ENCODE measurements around the gene ATOX1.
"Not testable (repeated sequence)": the region's sequence is repeated elsewhere in the genome, so short reads cannot be mapped to it uniquely, and the experiment has no call there.

ATOX1 gene

GRCh38 chr5:151729597-151729996, 28.8 kb downstream of the ATOX1 start:
- not testable (repeated sequence) for DNase-seq

DNA sequence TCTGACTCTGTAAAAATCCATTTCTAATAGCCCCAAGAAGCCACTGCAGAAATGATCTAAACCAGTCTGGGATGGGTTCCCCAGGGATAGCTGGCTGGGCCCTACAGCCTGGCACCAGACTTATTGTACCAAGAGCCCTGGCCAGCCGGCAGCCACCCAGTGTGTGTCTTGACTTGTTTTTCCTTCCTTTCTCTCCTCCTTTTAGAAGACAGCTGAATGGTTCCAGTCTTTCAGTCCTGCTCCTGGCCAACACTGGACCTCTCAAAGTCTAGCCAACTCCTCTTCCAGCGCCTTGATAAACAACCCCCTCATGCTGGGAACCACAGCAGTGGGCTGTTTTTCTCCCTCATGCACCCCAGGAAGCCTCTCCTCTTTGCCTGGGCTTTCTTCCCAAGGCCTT, 34.1 kb downstream of the ATOX1 start:
- DNase-seq = no peak

GRCh38 chr5:151722546-151722945, 35.9 kb downstream of the ATOX1 start:
- DNase-seq = no peak

DNA sequence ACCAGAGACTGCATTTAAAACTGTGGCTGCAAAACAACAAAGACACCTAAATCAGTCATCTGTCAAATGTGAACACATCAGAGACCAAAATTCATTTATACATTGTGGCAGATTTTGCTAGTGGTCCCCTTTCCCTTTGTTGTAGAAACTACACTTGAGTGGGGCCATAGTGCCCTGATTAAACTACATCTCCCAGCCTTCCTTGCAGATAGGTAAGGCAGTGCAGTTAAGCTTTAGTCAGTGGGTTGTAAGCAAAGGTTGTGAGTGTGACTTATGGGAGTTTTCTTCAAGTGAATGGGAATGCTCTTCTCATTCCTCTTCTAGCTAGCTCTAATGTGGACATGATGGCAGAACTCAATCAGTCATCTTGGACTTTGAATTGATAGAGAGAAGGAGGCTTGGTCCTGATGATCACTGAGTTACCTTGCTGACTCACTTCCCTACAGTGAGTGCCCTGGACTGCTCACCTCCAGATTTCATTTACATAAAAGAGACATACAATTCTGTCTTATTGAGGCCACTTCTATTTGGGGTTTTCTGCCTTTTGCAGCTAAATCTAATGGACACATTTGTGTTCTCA, 36.5 kb downstream of the ATOX1 start:
- no peak for DNase-seq

- no peak for DNase-seq
These were observed 37.3 kb downstream of the ATOX1 start for GRCh38 chr5:151721087-151721646.

DNA sequence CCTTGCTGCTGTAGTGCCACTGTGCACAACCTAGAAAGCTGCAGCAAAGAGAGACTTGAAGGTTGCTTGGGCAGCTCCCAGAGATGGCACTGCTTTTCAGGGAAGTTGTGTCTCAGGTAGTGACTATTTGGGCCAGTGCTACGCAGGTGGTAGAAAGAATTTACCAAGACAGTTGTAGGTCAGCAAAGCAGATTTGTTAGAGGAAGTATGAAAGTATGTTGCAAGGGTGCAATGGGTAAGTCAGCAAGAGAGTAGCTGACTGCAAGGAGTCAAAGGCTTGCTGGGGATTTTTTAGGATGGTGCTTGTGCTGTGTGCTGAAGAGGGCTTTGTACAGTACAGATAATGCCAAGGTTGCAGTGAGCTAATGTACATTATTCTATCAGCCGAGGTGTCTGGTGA, 38.2 kb downstream of the ATOX1 start:
- DNase-seq = no peak

DNA sequence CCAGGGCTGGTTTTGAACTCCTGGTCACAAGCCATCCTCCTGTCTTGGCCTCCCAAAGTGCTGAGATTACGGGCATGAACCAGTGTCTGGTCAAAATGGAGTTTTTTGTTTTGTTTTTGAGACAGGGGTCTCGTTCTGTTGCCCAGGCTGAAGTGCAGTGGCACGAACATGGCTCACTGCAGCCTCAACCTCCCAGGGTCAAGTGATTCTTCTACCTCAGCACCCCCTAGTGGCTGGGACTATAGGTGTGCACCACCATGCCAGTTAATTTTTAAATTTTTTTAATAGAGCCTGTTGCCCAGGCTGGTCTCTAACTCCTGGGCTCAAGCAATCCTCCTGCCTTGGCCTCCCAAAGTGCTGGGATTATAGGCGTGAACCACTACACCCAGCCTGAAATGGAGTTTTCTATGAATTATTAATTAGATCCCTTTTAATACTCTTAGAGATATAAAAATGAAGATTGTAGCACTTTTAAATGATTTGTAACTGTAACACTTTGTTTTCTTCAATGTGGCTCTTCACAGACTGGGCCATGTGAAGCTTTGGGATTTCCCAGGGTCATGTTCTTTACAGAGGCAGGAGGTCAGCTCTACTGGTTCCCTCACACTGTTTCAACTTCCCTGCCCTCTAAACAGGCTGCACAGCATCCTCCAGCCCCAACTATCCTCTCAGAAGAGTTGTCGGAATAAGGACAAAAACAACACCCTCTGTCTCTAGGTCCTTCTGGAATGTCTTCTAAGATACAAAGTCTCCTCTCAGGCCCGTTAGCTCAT, 39.0 kb downstream of the ATOX1 start:
- no peak for DNase-seq

DNA sequence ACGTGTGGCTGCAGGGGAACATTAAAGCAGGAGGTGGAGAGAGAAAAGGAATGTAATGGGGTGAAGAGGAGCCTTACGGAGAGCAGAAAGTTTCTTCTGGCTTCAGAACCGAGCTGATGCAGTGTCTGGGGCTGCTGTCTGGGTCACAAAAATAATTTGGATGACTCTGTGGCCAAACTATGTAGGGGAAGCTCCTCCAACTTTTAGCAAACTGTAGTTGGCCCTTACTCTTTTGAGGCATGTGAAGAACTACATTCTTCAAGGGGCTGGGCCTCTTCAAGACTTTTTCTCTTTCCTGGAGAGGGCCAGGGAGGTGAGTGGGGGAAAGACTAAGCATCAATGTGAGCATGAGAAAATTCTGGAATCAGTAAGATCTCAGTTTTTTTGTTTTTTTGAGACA, 39.8 kb downstream of the ATOX1 start:
- DNase-seq = no peak

GRCh38 chr5:151718153-151718552, 40.3 kb downstream of the ATOX1 start:
- DNase-seq = no peak

GRCh38 chr5:151717416-151717815, 41.0 kb downstream of the ATOX1 start:
- no peak for DNase-seq

GRCh38 chr5:151709109-151709735, 49.2 kb downstream of the ATOX1 start:
- no peak for DNase-seq

DNA sequence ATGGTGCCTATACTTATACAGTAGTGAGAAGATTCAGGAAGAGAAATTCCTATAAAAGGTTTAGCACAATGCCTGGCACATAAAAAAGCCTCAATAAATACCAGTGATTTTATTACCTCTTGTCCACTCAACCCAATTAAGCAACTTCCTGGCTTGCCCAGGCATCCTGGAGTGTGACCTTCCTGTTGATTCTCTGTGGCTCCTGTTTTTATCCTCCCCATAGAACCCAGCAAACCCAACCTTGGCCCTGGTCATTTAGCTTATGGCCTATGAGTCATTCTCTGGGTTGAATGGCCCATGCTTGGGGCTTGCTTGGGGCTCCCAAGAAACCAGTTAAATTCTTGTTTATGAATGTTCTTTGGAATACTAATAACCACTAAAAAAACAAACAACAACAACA, 50.3 kb downstream of the ATOX1 start:
- DNase-seq = no peak

GRCh38 chr5:151707567-151707966, 50.9 kb downstream of the ATOX1 start:
- no peak for DNase-seq

DNA sequence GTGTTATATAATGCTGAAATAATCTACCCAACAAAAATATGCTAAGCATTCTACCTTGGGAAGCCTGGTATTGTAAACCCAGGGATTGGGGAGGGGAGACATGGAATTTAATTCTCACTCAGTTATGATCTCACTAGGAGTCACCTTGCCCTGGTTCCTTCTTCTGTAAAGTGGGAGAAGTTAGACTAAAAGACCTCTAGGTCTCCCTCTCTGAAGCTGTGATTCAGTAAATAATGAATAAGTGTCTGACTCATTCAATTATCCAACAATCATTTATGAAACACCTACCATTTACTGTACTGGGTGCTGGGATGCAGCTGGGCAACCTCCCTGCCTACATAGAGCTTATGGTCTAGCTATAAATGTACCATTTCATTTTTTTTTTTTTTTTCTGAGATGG, 51.5 kb downstream of the ATOX1 start:
- no peak for DNase-seq

DNA sequence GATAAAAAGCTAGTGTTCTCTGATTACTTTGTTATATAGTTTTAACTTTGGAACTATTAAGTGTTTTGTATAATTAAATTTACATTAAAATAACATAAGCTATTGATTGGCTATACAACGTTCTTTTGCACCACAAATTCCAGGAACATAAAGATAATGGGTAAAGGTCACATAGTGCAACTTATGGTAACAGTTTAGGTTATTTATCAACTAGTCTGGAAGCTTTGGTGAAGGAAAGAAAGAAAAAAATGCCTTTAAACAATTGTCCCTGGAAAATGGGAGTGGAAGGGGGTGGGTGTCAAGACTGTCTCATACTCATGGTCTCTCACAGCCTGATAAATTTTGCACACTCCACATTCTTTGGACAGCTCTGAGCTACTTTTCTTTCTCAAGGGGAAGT, 54.7 kb downstream of the ATOX1 start:
- DNase-seq = no peak

DNA sequence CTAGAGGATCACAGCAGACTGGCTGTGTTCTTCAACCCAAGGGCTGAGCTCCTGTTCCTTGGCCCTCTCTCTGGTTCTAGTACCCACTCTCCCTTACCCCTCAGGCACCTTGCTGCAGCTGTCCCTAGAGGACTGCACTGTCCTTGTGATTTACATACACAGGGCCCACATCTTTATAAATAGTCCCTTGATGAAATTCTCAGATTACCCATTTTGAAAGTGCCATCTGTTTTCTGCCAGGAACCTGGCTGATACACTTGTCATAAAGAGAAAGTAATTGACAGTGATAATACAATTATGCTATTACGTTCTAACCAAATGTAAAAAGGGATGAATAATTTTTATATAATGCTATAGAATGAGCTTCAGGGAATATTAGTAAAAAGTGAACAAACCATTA, 55.2 kb downstream of the ATOX1 start:
- no peak for DNase-seq

GRCh38 chr5:151700820-151701219, 57.6 kb downstream of the ATOX1 start:
- DNase-seq = no peak

DNA sequence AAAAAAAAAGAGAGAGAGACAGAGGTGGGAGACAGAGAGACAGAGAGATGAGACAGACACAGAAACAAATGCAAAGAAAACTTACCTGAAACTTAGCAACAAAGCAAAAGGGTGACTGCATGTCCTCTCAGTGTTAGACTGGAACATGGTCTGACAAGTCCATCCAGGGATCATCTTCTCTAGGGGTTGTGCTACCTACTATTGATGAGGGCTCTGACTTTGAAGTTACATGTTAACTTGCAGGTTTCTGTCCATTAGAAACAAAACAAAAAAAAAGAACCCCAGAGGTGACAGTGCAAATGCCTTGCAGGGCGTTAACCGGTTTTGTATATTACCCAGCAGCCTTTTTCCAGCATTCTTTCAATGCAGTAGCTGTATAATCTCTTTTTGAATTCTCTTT, 58.1 kb downstream of the ATOX1 start:
- DNase-seq = no peak

GRCh38 chr5:151699071-151699901, 59.1 kb downstream of the ATOX1 start:
- no peak for DNase-seq

- not testable (repeated sequence) for DNase-seq
These were observed 60.4 kb downstream of the ATOX1 start for GRCh38 chr5:151698081-151698480.

GRCh38 chr5:151697452-151697851, 61.0 kb downstream of the ATOX1 start:
- DNase-seq = no peak

- DNase-seq = no peak
These were observed 61.9 kb downstream of the ATOX1 start for GRCh38 chr5:151696470-151697061.

- no peak for DNase-seq
These were observed 63.0 kb downstream of the ATOX1 start for GRCh38 chr5:151695464-151695863.

Data from stimulated activated naive CD4-positive, alpha-beta T cell (primary cell).